Ascending aorta (tissue), 2 donors: ENCODE measurements around the gene ZSWIM7. TPM values are rescaled to one million over a fixed set of nuclear protein-coding genes. Genes with fewer than 3 reads are reported as not detected.
"Not testable (repeated sequence)": the region's sequence is repeated elsewhere in the genome, so short reads cannot be mapped to it uniquely, and the experiment has no call there.

Experiments used
- DNase-seq, 2 donors: peaks; one replicate each; pipeline ENCODE4 v3.0.0-alpha.2; 2019; ENCODE audit warnings: low spot score in 2 of 2
- H3K27ac ChIP-seq, 2 donors: fragments of 200-600 bp; sonication (generic); one replicate each; pipeline ENCODE4 v1.5.1; 2016 to 2017; ENCODE audit warnings: mild to moderate bottlenecking in 1 of 2
- H3K27me3 ChIP-seq: fragments of 200-600 bp; sonication (generic); one replicate; pipeline ENCODE4 v1.5.1; 2017
- H3K36me3 ChIP-seq, 2 donors: fragments of 200-600 bp; sonication (generic); one replicate each; pipeline ENCODE4 v1.5.1; 2016
- H3K4me1 ChIP-seq, 2 donors: fragments of 200-600 bp; sonication (generic); one replicate each; pipeline ENCODE4 v1.5.1; 2016 to 2017; ENCODE audit warnings: mild to moderate bottlenecking in 1 of 2
- H3K4me3 ChIP-seq, 2 donors: fragments of 200-600 bp; sonication (generic); one replicate each; pipeline ENCODE4 v1.5.1; 2016 to 2017; ENCODE audit warnings: mild to moderate bottlenecking in 1 of 2
- H3K9me3 ChIP-seq, 2 donors: fragments of 200-600 bp; sonication (generic); one replicate each; pipeline ENCODE4 v1.5.1; 2016
- CTCF ChIP-seq, 3 experiments: fragments of 200-600 bp in 2 of 3; fragments of 450-650 bp in 1 of 3; sonication (generic) in 2 of 3; IDR thresholded peaks; one replicate each; pipeline ENCODE4 v1.5.1; 2016 to 2019; ENCODE audit warnings: antibody characterized with exemption in 3 of 3, mild to moderate bottlenecking in 1 of 3, moderate library complexity in 1 of 3
- intact Hi-C: fragments of 100-400 bp; cut with DNase I; formaldehyde crosslinking; loops from one replicate; pipeline ENCODE4 v1.15.1; 2023
- total RNA-seq: library from RNA; depleted of rRNA; stranded (reverse); fragments of >200 nt; gene quantifications from one replicate; pipeline ENCODE4 v1.1.0, GENCODE V29; 2016

ZSWIM7 gene
- total RNA-seq, 1 donor from 2014 or later = 0.75 TPM

GRCh38 chr17:15996322-15996721, 3.2 kb downstream of the ZSWIM7 start:
- Histone ChIP-seq H3K27ac (no peak overlapping the region), H3K9me3 (no peaks in the 10 kb centered on the region), H3K4me1 (peaks cover 9 to 12% of the 10 kb centered on the region in 2 donors), H3K36me3 (peaks cover 3 to 15% of the 10 kb centered on the region in 2 donors), H3K27me3 (no peaks in the 10 kb centered on the region), H3K4me3 (no peak overlapping the region)
- TF ChIP-seq CTCF (IDR thresholded peaks at IDR 0.05) = no peak
- no peak for DNase-seq
- intact Hi-C loops = no loop called here

DNA sequence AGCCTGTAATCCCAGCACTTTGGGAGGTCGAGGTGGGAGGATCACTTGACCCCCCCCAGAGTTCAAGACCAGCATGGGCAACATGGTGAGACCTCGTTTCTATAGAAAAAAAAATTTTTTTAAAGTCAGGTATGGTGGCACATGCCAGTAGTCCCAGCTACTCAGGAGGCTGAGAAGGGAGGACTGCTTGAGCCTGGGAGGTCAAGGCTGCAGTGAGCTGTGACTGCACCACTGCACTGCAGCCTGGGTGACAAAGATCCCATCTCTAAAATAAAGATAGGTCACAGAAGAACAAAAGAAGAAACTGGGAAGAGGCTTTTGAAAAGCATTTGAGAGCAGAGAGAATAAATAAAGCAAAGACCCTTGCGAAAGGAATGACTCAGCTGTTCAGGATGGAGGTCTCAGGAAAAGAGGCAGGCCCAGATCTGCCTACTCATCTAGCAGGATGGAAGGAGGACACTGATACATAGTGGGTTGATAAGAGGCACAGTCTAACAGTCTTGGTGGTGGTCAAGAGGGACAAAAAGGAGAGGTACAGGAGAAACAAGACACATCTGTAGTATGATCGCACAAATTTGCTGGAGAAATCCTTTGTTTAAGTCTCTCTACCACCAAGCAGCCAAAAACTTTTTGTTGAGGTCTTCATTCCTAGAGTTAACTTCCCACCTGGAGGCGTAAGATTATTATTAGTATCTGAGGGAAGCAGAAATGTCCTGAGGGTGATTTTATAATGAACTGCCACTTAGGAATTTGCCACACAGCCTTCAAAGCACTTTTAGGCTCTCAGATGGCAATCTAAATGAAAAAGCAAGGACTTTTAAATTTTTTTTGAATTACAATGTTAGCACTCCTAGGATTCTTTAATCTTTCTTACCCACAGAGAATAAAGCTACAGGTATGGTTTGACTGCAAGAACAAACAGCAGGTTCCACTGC, 17.6 kb downstream of the ZSWIM7 start:
- Histone ChIP-seq H3K4me3 (no peak overlapping the region), H3K36me3 (peaks cover 40 to 70% of the 10 kb centered on the region in 2 donors), H3K9me3 (no peaks in the 10 kb centered on the region), H3K27me3 (no peaks in the 10 kb centered on the region), H3K27ac (no peak overlapping the region), H3K4me1 (no peaks in the 10 kb centered on the region)
- intact Hi-C loops = no loop called here
- no peak for DNase-seq
- TF ChIP-seq CTCF (IDR thresholded peaks at IDR 0.05) = no peak

DNA sequence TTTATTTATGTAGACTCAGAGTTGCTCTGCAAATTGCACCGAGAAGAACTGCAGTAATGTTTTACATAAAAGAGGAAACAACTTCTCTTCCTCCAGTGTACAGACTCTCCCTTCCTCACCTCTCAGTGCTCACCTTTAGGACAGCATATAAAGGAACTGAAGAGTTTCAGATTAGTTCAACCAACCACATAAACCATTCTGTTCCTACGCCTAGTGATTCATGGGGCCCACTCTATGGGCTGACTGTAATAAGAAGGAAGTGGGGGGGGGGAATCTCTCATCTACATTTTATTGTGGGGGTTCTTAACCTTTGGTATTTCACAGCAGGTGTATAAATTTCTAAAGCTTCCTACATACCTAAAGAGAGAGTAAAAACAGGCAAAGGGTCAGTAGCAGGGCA, 18.3 kb downstream of the ZSWIM7 start:
- DNase-seq = no peak
- peaks cover 40 to 63% of the 10 kb centered on the region in 2 donors for H3K36me3 ChIP-seq
- no peaks in the 10 kb centered on the region for H3K27me3 ChIP-seq
- H3K27ac ChIP-seq = no peak overlapping the region
- H3K4me1 ChIP-seq = no peaks in the 10 kb centered on the region
- no peaks in the 10 kb centered on the region for H3K9me3 ChIP-seq
- no peak overlapping the region for H3K4me3 ChIP-seq
- intact Hi-C loops = no loop called here
- no peak for TF ChIP-seq CTCF (IDR thresholded peaks at IDR 0.05)

DNA sequence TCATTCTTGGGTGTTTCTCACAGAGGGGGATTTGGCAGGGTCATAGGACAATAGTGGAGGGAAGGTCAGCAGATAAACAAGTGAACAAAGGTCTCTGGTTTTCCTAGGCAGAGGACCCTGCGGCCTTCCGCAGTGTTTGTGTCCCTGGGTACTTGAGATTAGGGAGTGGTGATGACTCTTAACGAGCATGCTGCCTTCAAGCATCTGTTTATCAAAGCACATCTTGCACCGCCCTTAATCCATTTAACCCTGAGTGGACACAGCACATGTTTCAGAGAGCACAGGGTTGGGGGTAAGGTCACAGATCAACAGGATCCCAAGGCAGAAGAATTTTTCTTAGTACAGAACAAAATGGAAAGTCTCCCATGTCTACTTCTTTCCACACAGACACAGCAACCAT, 20.5 kb downstream of the ZSWIM7 start:
- H3K9me3 ChIP-seq, H3K27me3 ChIP-seq, H3K4me3 ChIP-seq, intact Hi-C loops, H3K4me1 ChIP-seq, DNase-seq, H3K27ac ChIP-seq: not testable (repeated sequence)
- H3K36me3 ChIP-seq = peaks cover 36 to 57% of the 10 kb centered on the region in 2 donors

- H3K27me3 ChIP-seq = no peaks in the 10 kb centered on the region
- H3K4me3 ChIP-seq = no peak overlapping the region
- no peaks in the 10 kb centered on the region for H3K9me3 ChIP-seq
- H3K27ac ChIP-seq = no peak overlapping the region
- DNase-seq = no peak
- TF ChIP-seq CTCF (IDR thresholded peaks at IDR 0.05) = no peak
- peaks cover 34 to 53% of the 10 kb centered on the region in 2 donors for H3K36me3 ChIP-seq
- intact Hi-C loops = no loop called here
- no peaks in the 10 kb centered on the region for H3K4me1 ChIP-seq
Observed at GRCh38 chr17:15978606-15979005, 20.9 kb downstream of the ZSWIM7 start.

DNA sequence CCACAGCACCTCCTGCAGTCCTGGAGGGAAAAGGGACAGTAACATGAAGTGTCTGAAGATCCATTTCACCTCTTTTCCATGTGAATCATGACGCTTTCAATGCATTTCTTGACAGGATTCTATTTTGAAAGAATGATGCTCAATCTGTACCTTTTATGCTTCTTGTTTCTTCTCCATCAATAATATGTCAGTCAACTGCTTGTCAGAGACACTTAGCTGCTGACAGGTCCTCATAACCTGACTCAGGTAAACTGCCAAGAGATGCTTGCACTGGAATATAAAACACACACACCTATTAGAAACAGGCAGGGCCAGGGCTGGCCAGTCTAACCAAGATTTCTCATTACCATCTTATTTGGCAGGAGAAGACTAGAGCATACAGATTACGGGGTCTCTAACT, 21.6 kb downstream of the ZSWIM7 start:
- no peak for DNase-seq
- H3K4me3 ChIP-seq = no peak overlapping the region
- H3K27ac ChIP-seq = no peak overlapping the region
- no peak for TF ChIP-seq CTCF (IDR thresholded peaks at IDR 0.05)
- intact Hi-C loops = no loop called here
- H3K36me3 ChIP-seq = peaks cover 34 to 49% of the 10 kb centered on the region in 2 donors
- H3K27me3 ChIP-seq = no peaks in the 10 kb centered on the region
- H3K4me1 ChIP-seq = no peaks in the 10 kb centered on the region
- no peaks in the 10 kb centered on the region for H3K9me3 ChIP-seq
